RWPE2 (cell line): Measurements from ENCODE around the gene MIPOL1.

ENCODE experiments used
- ATAC-seq: fragments of 200-7000 bp; cut with Tn5 transposase; 3 replicates; pipeline ENCODE4 v1.9.1; 2021; ENCODE audit warnings: low read depth
- DNase-seq: peaks from one replicate; pipeline ENCODE4 v3.0.0-alpha.2; 2020; ENCODE audit warnings: low spot score
- H3K27ac ChIP-seq: fragments of 450-650 bp; 2 replicates; pipeline ENCODE4 v1.5.1; 2017; ENCODE audit warnings: mild to moderate bottlenecking; ENCODE audit not compliant: poor library complexity, severe bottlenecking
- H3K27me3 ChIP-seq: fragments of 250-450 bp; sonication (Bioruptor Pico); 2 replicates; pipeline ENCODE4 v1.5.1; 2021; ENCODE audit warnings: mild to moderate bottlenecking, moderate library complexity; ENCODE audit not compliant: insufficient read depth, poor library complexity, severe bottlenecking
- H3K36me3 ChIP-seq: fragments of 250-450 bp; sonication (Bioruptor Pico); 2 replicates; pipeline ENCODE4 v1.5.1; 2020; ENCODE audit warnings: low read depth, mild to moderate bottlenecking, moderate library complexity
- H3K4me1 ChIP-seq: fragments of 250-450 bp; sonication (Bioruptor Pico); 2 replicates; pipeline ENCODE4 v1.5.1; 2021; ENCODE audit warnings: mild to moderate bottlenecking, moderate library complexity; ENCODE audit not compliant: insufficient read depth, poor library complexity, severe bottlenecking
- H3K4me3 ChIP-seq: fragments of 250-450 bp; sonication (Bioruptor Pico); 2 replicates; pipeline ENCODE4 v1.5.1; 2021; ENCODE audit warnings: mild to moderate bottlenecking, moderate library complexity; ENCODE audit not compliant: severe bottlenecking
- H3K9me3 ChIP-seq: fragments of 250-450 bp; sonication (Bioruptor Pico); 2 replicates; pipeline ENCODE4 v1.5.1; 2021; ENCODE audit warnings: mild to moderate bottlenecking, moderate library complexity; ENCODE audit not compliant: severe bottlenecking
- TF ChIP-seq, protein P1 (sequence below): fragments of 450-650 bp; IDR thresholded peaks from one replicate; pipeline ENCODE4 v1.5.1; 2017; ENCODE audit warnings: mild to moderate bottlenecking, moderate library complexity; ENCODE audit not compliant: poor library complexity, severe bottlenecking

Gene MIPOL1

DNA sequence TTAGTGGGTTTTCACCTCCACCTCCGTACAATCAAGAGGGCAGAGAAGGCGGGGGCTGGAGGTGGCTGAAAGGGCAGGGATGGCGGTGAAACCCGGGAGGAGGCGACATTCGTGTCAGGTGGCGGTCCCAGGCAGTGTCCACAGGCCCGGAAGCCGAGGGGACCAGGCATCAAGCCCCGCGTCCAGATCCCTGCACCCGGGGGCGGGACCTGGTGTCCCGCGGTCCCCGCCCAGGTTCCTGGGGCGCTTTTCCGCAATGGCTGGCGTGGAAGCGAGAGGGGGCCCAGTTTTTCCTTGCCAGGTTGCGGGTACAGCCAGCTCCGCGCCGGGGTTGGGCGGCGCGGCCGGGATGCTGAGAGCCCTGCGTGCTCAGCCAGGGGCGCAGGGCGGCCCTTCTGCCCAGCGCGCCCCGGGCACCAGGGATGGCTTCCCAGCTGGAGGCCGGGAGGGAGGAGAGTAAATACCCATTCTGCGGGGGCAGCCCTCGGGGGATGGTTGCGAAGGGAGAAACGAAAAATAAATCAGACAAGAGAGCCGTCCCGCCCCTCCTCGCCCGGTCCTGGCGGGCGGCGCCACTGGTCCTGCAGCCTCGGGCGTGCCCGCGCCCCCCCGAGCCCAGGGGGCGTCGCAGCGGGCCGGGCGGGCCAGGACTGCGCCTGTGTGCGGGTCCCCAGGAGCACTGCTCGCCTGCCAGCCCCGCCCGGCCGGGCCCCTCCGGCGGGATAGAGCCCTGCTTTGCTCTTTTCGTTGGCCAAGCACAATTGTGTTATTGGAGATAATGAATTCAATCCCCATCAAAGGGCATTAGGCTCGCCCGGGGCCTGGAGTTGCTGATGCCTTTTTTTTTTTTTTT lies 385.8 kb downstream of the MIPOL1 start:
- Histone ChIP-seq H3K36me3 (0 out of 2 replicates have a peak, but pooled peaks cover 3% of the 10 kb centered on the region), H3K4me3 (peak overlapping the region; percentile 30), H3K27me3 (no peaks in the 10 kb centered on the region), H3K4me1 (peaks cover 69% of the 10 kb centered on the region), H3K9me3 (no peaks in the 10 kb centered on the region), H3K27ac (peak overlapping the region; percentile 93)
- TF ChIP-seq, protein P1, sequence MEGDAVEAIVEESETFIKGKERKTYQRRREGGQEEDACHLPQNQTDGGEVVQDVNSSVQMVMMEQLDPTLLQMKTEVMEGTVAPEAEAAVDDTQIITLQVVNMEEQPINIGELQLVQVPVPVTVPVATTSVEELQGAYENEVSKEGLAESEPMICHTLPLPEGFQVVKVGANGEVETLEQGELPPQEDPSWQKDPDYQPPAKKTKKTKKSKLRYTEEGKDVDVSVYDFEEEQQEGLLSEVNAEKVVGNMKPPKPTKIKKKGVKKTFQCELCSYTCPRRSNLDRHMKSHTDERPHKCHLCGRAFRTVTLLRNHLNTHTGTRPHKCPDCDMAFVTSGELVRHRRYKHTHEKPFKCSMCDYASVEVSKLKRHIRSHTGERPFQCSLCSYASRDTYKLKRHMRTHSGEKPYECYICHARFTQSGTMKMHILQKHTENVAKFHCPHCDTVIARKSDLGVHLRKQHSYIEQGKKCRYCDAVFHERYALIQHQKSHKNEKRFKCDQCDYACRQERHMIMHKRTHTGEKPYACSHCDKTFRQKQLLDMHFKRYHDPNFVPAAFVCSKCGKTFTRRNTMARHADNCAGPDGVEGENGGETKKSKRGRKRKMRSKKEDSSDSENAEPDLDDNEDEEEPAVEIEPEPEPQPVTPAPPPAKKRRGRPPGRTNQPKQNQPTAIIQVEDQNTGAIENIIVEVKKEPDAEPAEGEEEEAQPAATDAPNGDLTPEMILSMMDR = peak; percentile 19
- ATAC-seq (peak; percentile 2; the same call in 1 of the 3 replicates), DNase-seq (peak; percentile 64)

DNA sequence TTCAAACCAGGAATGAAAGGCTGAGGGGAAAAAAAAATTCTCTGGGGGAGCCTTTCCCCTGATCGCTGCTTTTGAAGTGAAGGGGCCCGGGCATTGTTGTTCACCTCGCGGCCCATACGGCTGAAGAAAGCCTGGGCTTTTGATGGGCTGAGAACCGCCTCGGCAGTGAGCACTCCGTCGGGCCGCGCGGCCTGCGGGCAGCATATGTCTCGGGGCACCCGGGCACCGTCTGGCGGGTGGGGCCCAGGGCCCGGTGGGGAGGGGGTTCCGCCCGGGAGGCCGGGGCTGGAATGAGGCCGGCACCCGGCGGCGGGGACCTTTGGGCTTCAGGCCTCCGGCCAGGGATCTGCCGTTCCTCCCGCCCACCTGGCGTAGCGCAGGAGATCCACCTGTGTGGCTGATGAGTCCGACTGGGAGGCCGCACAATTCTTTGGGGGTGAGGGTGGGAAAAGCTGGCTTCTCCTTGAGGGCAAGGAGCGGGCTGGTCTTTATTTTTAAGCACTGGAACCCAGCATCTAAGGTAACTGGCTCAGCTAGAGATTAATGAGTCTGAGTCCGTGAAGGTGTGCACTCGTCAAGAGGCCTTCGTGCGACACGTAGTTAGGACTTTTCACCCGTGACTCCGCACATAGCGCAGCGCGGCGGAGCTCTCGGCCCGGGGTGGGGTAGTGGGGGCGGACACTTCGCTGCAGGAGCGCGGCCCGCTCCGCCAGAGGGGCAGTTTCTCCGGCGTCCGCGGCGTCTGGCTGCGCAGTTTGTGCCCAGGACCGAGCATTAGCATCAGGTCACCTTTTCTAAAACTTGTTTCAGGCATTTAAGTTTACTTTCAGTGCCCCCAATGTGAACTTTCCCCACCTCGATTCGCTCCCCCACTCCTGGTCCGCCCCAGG lies 386.7 kb downstream of the MIPOL1 start:
- Histone ChIP-seq H3K4me3 (peak overlapping the region; percentile 30), H3K27ac (peak overlapping the region; percentile 93), H3K27me3 (no peaks in the 10 kb centered on the region), H3K4me1 (peaks cover 64% of the 10 kb centered on the region), H3K36me3 (peaks cover 8% of the 10 kb centered on the region), H3K9me3 (no peaks in the 10 kb centered on the region)
- TF ChIP-seq, protein P1 = no peak
- ATAC-seq (peak; percentile 6; the same call in 2 of the 3 replicates), DNase-seq (peak; percentile 73)

DNA sequence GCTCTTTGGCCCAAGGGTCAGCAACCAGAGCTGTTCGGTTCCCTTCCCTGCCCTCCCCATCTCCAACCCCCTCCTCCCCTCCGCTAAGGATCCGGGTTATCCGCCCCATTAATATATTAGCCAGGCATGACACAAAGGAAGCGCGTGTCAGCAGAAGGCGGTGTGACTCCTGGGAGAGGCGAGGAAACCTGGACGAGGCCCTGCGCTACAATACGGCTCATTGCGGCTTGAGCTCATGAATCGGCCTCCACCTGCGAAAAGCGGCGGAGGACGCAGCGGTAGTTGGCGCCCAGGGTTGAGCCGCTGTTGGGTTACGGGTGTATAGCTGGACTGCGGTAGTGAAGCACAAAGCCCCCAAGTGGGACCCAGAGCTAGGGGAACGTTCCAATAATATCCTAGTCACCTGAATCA lies 387.4 kb downstream of the MIPOL1 start:
- peak; percentile 23 for ATAC-seq
- H3K4me3 ChIP-seq = peak overlapping the region; percentile 30
- H3K4me1 ChIP-seq = peaks cover 59% of the 10 kb centered on the region
- TF ChIP-seq, protein P1 = no peak
- no peaks in the 10 kb centered on the region for H3K9me3 ChIP-seq
- H3K27me3 ChIP-seq = no peaks in the 10 kb centered on the region
- peak; percentile 79 for DNase-seq
- H3K36me3 ChIP-seq = peaks cover 14% of the 10 kb centered on the region
- peak overlapping the region; percentile 93 for H3K27ac ChIP-seq

DNA sequence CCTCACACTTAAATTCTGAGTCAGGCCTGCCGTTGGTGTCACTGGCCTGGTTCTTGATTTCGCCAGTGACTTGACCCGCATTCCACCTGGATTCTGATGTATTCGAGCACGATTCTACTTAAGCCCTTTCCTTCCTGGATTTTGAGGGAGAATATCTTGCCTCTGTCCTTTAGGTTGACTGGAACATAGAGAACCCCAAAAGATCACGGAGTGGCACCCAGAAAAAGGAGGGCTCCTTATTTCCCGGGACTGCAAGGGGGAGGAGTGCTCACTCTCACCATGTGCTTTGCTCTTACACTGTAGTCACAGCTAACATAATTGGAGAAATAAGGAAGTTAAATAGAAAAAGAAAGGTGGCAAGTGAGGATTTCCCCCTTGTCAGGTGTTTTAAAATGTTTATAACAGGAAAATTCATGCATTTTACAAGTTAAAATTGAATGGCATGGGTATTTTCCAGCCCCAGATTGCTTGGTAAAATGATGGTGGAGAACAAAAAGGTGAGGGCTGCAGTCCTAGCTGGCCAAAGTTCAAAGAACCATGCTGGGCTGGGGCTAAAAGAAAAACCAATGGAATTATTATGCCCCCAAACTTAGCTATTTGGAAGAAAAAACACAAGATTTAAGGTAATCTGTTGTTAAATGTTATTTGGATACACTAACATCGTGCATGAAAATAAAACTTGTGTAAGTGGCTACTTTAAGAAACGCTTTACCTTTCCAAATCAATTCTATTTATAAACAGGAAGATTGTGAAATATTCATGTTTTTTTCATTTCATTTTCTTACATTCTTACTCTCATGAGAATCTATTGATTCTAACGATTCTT lies 388.4 kb downstream of the MIPOL1 start:
- no peak for ATAC-seq
- TF ChIP-seq, protein P1 = no peak

More for the DNA sequence above, 388.4 kb downstream of the MIPOL1 start:
- peaks cover 55% of the 10 kb centered on the region for H3K4me1 ChIP-seq
- H3K9me3 ChIP-seq = no peaks in the 10 kb centered on the region
- H3K27ac ChIP-seq = peak overlapping the region; percentile 93
- H3K27me3 ChIP-seq = no peaks in the 10 kb centered on the region
- no peak for DNase-seq
- no peak overlapping the region for H3K4me3 ChIP-seq
- peaks cover 25% of the 10 kb centered on the region for H3K36me3 ChIP-seq
